Panc1 (cell line): Measurements from ENCODE around the gene SMAP1.

Experiments
- POLR2AphosphoS5 ChIP-seq: IDR thresholded peaks from 2 replicates; pipeline ENCODE4 v1.6.1; 2012; ENCODE audit warnings: mild to moderate bottlenecking, low read depth, low read length, moderate library complexity
- SIN3A ChIP-seq: IDR thresholded peaks from 2 replicates; pipeline ENCODE4 v1.6.1; 2012; ENCODE audit warnings: low read depth, mild to moderate bottlenecking, low read length, moderate library complexity, borderline replicate concordance; ENCODE audit not compliant: insufficient read depth
- TF ChIP-seq, protein P1 (sequence below): fragments of 450-650 bp; IDR thresholded peaks from 2 replicates; pipeline ENCODE4 v1.5.1; 2017; ENCODE audit warnings: mild to moderate bottlenecking

DNA sequence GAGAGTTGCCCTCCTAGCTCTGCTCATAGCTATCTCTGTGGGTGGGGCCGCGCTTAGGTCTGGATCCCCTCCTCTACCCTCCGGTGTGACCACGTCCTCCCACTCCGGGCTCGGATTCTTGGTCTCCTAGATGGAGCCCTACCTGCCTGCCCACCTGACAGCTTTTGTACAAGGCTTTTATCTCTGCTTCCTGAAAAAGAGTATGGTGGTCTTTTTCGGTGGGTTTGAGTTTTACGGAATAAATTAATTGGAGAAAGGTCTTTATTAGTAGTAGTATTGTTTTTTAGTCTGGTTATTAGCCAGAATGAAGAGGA, 773 bp downstream of the SMAP1 start:
- no peak for TF ChIP-seq SIN3A
- TF ChIP-seq, protein P1, sequence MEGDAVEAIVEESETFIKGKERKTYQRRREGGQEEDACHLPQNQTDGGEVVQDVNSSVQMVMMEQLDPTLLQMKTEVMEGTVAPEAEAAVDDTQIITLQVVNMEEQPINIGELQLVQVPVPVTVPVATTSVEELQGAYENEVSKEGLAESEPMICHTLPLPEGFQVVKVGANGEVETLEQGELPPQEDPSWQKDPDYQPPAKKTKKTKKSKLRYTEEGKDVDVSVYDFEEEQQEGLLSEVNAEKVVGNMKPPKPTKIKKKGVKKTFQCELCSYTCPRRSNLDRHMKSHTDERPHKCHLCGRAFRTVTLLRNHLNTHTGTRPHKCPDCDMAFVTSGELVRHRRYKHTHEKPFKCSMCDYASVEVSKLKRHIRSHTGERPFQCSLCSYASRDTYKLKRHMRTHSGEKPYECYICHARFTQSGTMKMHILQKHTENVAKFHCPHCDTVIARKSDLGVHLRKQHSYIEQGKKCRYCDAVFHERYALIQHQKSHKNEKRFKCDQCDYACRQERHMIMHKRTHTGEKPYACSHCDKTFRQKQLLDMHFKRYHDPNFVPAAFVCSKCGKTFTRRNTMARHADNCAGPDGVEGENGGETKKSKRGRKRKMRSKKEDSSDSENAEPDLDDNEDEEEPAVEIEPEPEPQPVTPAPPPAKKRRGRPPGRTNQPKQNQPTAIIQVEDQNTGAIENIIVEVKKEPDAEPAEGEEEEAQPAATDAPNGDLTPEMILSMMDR, result no peak
- no peak for TF ChIP-seq POLR2AphosphoS5
